Measurements from ENCODE around the gene KCNJ15. TPM values are rescaled to one million over a fixed set of nuclear protein-coding genes. Genes with fewer than 3 reads are reported as not detected.

KCNJ15 gene
- total RNA-seq, 4 donors from 2014 or later = 8.1 to 17.8 (median 15.8) TPM

DNA sequence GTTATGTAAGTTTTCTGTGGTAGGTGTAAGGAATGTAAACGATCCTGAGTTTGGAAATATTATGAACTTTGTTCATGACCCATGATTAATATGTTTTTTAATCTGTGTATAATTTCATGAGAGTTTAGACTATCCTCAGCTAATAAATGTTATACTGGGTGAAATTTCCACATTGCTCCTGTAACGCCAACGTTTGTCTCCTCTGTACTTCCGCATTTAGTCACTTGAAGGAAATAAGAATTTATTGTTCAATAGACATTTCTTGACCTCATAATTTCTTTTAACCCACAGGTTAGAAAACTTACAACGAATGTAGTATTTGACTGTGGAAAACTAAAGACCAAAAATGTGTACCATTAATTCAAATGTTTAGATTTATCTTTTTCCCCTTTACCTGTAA, 876 bp downstream of the KCNJ15 start:
- intact Hi-C loops (cut with DNase I) = no loop called here
- no peaks in the 10 kb centered on the region for H3K36me3 ChIP-seq
- no peaks in the 10 kb centered on the region for H3K9me3 ChIP-seq
- peak overlapping the region; percentile 40 to 54 (median 51) for H3K4me3 ChIP-seq
- H3K4me1 ChIP-seq = peaks cover 0 to 44% (median 14%) of the 10 kb centered on the region in 3 donors
- DNase-seq = no peak
- TF ChIP-seq, protein P1, sequence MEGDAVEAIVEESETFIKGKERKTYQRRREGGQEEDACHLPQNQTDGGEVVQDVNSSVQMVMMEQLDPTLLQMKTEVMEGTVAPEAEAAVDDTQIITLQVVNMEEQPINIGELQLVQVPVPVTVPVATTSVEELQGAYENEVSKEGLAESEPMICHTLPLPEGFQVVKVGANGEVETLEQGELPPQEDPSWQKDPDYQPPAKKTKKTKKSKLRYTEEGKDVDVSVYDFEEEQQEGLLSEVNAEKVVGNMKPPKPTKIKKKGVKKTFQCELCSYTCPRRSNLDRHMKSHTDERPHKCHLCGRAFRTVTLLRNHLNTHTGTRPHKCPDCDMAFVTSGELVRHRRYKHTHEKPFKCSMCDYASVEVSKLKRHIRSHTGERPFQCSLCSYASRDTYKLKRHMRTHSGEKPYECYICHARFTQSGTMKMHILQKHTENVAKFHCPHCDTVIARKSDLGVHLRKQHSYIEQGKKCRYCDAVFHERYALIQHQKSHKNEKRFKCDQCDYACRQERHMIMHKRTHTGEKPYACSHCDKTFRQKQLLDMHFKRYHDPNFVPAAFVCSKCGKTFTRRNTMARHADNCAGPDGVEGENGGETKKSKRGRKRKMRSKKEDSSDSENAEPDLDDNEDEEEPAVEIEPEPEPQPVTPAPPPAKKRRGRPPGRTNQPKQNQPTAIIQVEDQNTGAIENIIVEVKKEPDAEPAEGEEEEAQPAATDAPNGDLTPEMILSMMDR (IDR thresholded peaks at IDR 0.05) = no peak
- TF ChIP-seq POLR2A (IDR thresholded peaks at IDR 0.05) = no peak
- peak overlapping the region in 3 of 4 donors; percentile 56 to 77 (median 71) for H3K27ac ChIP-seq
- H3K27me3 ChIP-seq = no peaks in the 10 kb centered on the region
- 11 to 19% methylated on average over 5 of the region's 5 CpGs for whole genome bisulfite sequencing, 2 donors

DNA sequence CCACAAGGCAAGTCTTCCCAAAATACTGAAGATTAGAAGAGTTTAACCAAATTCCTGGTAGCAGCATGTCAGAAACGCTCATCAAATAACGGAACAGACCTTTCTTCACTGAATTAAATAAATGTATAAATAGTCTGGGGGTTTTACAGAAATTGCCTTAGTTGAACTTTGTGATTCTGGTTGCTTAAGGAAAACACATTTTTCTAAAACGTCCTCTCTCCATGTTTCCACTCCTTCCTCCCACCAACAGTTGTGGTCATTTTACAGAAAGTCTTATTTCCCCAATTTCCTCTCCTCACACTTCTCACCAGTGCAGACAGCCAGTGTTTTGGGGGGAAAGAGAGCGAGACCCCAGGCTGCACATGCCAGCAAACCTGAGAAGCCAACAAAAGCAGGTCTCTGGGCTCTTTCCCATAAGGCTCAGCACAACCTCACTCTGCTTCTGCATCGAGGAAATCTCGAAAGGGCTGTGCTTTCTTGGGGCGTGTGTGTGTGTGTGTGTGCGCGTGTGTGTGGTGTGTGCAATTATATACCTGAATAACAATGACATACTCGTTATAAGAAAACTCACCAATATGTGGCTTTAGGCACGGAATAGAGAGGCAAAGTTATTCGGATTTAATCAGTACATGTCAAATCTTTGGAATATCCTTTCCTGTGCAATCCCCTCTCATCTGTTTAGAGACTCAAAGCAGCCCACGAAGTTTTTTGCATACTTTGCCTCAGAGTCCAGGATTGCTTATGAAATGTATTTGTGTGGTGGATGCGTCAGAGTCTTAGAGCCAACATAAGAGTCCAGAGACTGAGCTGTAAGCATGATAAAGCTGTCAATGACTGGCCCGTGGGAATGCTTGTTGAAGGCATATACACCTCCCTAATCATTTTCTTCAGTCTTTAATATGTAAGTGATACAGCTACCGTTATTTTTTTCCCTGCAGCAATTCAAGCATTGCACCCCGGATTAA, 2.0 kb downstream of the KCNJ15 start:
- no peaks in the 10 kb centered on the region for H3K9me3 ChIP-seq
- intact Hi-C loops (cut with DNase I) = no loop called here
- no peak for TF ChIP-seq POLR2A (IDR thresholded peaks at IDR 0.05)
- TF ChIP-seq, protein P1 (IDR thresholded peaks at IDR 0.05) = no peak
- H3K4me1 ChIP-seq = peaks cover 0 to 54% (median 14%) of the 10 kb centered on the region in 3 donors
- peak overlapping the region in 3 of 4 donors; percentile 32 to 77 (median 56) for H3K27ac ChIP-seq
- peak overlapping the region; percentile 40 to 54 (median 51) for H3K4me3 ChIP-seq
- H3K27me3 ChIP-seq = no peaks in the 10 kb centered on the region
- no peak for DNase-seq
- no peaks in the 10 kb centered on the region for H3K36me3 ChIP-seq
- WGBS, 2 donors = 23 to 39% methylated on average over 17 of the region's 17 CpGs

DNA sequence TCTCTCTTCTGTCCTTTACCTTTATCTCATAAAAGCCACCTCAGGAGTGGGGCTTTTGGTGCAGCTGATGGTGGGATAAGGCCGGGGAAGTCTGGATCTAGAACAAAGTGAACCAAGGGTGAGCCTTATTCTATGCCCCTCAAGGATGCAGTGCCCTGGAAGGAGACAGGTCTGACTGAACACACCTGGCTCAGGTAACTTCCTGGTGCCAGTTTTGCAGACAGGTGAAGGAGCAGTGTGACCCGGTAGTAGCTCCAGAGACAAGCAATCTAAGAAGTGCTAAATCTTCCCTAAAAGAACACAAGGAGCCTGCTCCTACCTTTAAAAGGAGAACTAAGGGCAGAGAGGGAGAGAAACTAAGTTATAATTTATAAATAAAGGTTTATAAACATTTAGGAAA, 2.9 kb downstream of the KCNJ15 start:
- Histone ChIP-seq H3K27ac (no peak overlapping the region), H3K36me3 (no peaks in the 10 kb centered on the region), H3K27me3 (no peaks in the 10 kb centered on the region), H3K4me3 (no peak overlapping the region), H3K4me1 (peaks cover 0 to 62% (median 14%) of the 10 kb centered on the region in 3 donors), H3K9me3 (no peaks in the 10 kb centered on the region)
- intact Hi-C loops (cut with DNase I) = no loop called here
- WGBS, 2 donors = 60 to 79% methylated on average over 2 of the region's 2 CpGs
- TF ChIP-seq POLR2A (IDR thresholded peaks at IDR 0.05) = no peak
- TF ChIP-seq, protein P1 (IDR thresholded peaks at IDR 0.05) = no peak
- no peak for DNase-seq

DNA sequence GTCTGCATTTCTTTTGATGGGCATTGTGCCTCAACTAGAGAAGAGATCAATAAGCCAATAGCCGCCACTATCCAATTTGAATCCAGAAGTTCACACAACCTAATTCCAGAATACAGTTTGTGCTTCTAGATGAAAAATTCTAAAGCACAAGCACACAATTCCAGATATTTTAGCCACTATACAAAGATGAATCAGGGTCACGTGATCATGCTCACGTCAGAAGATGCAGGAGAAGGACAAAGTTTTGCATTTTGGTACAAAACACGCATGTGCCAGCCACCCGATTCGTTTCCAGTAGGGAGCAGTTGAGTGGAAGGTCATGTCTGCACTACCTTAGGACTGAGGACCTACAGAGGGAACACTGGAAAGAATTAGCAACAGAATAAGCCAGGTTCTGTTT, 3.6 kb downstream of the KCNJ15 start:
- Histone ChIP-seq H3K9me3 (no peaks in the 10 kb centered on the region), H3K4me1 (peaks cover 0 to 64% (median 14%) of the 10 kb centered on the region in 3 donors), H3K4me3 (no peak overlapping the region), H3K27me3 (no peaks in the 10 kb centered on the region), H3K36me3 (no peaks in the 10 kb centered on the region), H3K27ac (no peak overlapping the region)
- TF ChIP-seq POLR2A (IDR thresholded peaks at IDR 0.05) = no peak
- intact Hi-C loops (cut with DNase I) = no loop called here
- DNase-seq = no peak
- 83 to 87% methylated on average over 6 of the region's 6 CpGs for WGBS, 2 donors

DNA sequence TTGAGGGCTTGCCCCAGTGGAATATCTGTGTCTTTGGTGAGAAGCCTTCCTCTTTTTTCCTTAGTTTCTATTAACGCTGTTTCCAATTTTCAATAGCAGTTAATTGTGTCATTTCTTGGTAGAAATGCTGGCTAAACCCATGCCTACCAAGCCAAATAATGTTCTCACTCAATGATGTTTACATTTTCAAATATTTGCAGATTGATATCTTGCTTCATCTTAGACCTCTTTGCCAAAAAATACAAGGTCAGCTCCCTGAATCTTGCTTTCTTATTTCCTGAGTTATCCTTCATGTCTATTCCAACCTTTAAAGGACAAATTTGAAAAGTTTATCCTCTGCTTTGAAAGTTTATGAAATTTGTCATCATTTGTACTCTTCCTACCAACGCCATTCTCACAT, 5.1 kb downstream of the KCNJ15 start:
- 66 to 75% methylated on average over 2 of the region's 2 CpGs for WGBS, 2 donors
- H3K4me1 ChIP-seq = peaks cover 5 to 78% (median 19%) of the 10 kb centered on the region in 3 donors
- H3K36me3 ChIP-seq = no peaks in the 10 kb centered on the region
- no peak for DNase-seq
- H3K9me3 ChIP-seq = no peaks in the 10 kb centered on the region
- no peaks in the 10 kb centered on the region for H3K27me3 ChIP-seq
- H3K27ac ChIP-seq = no peak overlapping the region
- intact Hi-C loops (cut with DNase I) = no loop called here
- TF ChIP-seq POLR2A (IDR thresholded peaks at IDR 0.05) = no peak
- TF ChIP-seq, protein P1 (IDR thresholded peaks at IDR 0.05) = no peak
- H3K4me3 ChIP-seq = no peak overlapping the region

Data from esophagus squamous epithelium (tissue), 5 donors.